Effector memory CD4-positive, alpha-beta T cell (primary cell): ENCODE measurements around the gene IKZF5.

Source experiments
- DNase-seq, 3 donors: peaks; one replicate each; pipeline ENCODE4 v3.0.0-alpha.2; 2020
- H3K27ac ChIP-seq: 2 replicates; pipeline ENCODE4 v1.7.0; 2013; ENCODE audit warnings: mild to moderate bottlenecking, low read length, moderate library complexity; ENCODE audit not compliant: insufficient read depth, poor library complexity, severe bottlenecking
- H3K27me3 ChIP-seq: replicated peaks from 2 replicates; pipeline ENCODE4 v1.7.0; 2013; ENCODE audit warnings: mild to moderate bottlenecking, low read length; ENCODE audit not compliant: insufficient read depth, control insufficient read depth, poor library complexity, severe bottlenecking
- H3K36me3 ChIP-seq: 2 replicates; pipeline ENCODE4 v1.7.0; 2013; ENCODE audit warnings: mild to moderate bottlenecking, low read length, moderate library complexity; ENCODE audit not compliant: control insufficient read depth, insufficient read depth
- H3K4me1 ChIP-seq: 2 replicates; pipeline ENCODE4 v1.7.0; 2013; ENCODE audit warnings: low read length, mild to moderate bottlenecking; ENCODE audit not compliant: control insufficient read depth, insufficient read depth, poor library complexity, severe bottlenecking
- H3K4me3 ChIP-seq: 2 replicates; pipeline ENCODE4 v1.7.0; 2013; ENCODE audit warnings: low read length, low read depth, mild to moderate bottlenecking; ENCODE audit not compliant: insufficient read depth, poor library complexity, severe bottlenecking
- H3K9me3 ChIP-seq: 2 replicates; pipeline ENCODE4 v1.7.0; 2013; ENCODE audit warnings: mild to moderate bottlenecking, low read length, moderate library complexity; ENCODE audit not compliant: control insufficient read depth

Gene IKZF5

DNA sequence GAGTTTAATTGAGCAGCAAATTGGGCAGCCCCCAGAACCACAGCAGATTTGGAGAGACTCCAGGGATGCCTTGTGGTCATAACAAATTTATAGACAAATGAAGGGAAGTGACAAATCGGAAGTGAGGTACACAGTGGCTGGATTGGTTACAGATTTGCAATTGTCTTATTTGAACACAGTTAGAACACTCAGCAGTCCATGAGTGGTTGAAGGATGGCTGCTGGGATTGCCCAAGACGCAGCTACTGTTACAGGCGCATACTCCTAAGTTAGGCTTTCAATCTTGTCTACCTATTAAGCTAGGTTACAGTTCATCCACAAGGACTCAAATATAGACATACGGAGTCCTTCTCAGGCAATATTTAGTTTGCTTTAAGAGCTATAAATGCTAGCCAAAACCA is 7.6 kb upstream of the IKZF5 start:
- H3K4me1 ChIP-seq = no peaks in the 10 kb centered on the region
- no peaks in the 10 kb centered on the region for H3K36me3 ChIP-seq
- no peak for DNase-seq
- no peaks in the 10 kb centered on the region for H3K9me3 ChIP-seq
- H3K27me3 ChIP-seq = no peaks in the 10 kb centered on the region
- H3K4me3 ChIP-seq = no peak overlapping the region
- no peak overlapping the region for H3K27ac ChIP-seq

DNA sequence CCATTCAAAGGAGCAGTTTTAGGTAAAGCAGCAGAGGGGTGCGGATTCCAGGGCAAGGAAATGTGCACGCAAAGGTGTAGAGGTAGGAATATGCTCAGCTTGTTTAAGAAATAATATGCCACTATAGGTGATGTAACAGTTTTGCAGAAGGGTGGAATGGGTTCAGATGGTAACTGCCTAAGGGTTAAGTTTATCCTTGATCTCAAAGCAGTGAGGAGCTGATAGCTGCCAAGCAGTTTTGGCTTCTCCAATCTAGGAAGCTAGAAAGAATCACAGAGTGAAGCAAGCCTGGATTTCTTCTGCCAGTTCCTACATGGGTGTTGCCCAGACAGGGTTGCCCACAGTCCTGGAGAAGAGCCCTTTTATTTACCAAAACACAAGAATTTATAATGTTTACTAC is 6.2 kb upstream of the IKZF5 start:
- Histone ChIP-seq H3K27me3 (no peaks in the 10 kb centered on the region), H3K27ac (no peak overlapping the region), H3K36me3 (no peaks in the 10 kb centered on the region), H3K4me3 (no peak overlapping the region), H3K9me3 (no peaks in the 10 kb centered on the region), H3K4me1 (no peaks in the 10 kb centered on the region)
- no peak for DNase-seq

DNA sequence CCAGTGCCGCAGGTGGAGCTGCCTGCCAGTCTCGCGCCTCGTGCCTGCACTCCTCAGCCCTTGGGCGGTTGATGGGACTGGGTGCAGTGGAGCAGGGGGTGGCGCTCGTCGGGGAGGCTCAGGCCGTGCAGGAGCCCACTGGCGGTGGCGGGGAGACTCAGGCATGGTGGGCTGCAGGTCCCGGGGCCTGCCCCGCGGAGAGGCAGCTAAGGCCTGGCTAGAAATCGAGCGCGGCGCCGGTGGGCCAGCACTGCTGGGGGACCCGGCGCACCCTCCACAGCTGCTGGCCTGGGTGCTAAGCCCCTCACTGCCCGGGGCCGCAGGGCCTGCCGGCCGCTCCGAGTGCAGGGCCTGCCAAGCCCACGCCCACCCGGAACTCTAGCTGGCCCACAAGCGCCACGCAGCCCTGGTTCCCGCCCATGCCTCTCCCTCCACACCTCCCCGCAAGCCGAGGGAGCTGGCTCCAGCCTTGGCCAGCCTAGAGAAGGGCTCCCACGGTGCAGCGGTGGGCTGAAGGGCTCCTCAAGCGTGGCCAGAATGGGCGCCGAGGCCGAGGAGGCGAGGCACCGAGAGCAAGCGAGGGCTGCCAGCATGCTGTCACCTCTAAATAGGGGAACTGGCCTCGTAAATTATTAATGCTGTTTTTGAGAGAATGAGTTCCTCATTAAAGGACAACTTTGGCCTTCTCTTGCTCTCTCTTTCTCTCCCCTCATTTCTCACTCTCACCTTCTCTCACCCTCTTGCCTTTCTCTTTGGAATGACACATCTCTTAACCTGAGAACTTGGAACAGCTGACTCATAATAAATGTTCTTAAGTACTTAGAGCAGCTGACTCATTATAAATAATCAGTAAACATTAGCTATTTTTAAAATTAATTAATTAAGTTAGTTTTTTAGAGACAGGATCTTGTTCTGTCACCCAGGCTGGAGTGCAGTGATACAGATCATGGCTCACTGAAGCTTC is 5.1 kb upstream of the IKZF5 start:
- Histone ChIP-seq H3K27me3 (no peaks in the 10 kb centered on the region), H3K27ac (no peak overlapping the region), H3K9me3 (no peaks in the 10 kb centered on the region), H3K4me1 (no peaks in the 10 kb centered on the region), H3K36me3 (no peaks in the 10 kb centered on the region), H3K4me3 (no peak overlapping the region)
- no peak for DNase-seq

DNA sequence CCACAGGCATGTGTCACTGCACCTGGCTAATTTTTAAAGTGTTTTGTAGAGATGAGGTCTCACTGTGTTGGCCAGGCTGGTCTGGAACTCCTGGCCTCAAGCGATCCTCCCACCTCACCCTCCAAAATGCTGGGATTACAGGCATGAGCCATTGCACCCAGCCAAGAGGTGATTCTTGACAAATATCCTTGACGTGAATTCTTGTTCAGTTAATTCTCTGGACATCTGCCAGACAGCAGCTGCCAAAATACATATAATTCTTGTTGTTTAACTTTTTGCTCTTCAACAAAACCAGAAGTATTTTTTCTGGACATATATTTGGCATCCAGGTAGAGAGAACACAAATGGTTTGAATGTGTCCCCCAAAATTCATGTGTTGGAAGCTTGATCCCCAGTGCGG is 3.4 kb upstream of the IKZF5 start:
- no peaks in the 10 kb centered on the region for H3K36me3 ChIP-seq
- no peaks in the 10 kb centered on the region for H3K27me3 ChIP-seq
- no peaks in the 10 kb centered on the region for H3K9me3 ChIP-seq
- H3K27ac ChIP-seq = no peak overlapping the region
- DNase-seq = no peak
- H3K4me3 ChIP-seq = no peak overlapping the region
- H3K4me1 ChIP-seq = peaks cover 4% of the 10 kb centered on the region

DNA sequence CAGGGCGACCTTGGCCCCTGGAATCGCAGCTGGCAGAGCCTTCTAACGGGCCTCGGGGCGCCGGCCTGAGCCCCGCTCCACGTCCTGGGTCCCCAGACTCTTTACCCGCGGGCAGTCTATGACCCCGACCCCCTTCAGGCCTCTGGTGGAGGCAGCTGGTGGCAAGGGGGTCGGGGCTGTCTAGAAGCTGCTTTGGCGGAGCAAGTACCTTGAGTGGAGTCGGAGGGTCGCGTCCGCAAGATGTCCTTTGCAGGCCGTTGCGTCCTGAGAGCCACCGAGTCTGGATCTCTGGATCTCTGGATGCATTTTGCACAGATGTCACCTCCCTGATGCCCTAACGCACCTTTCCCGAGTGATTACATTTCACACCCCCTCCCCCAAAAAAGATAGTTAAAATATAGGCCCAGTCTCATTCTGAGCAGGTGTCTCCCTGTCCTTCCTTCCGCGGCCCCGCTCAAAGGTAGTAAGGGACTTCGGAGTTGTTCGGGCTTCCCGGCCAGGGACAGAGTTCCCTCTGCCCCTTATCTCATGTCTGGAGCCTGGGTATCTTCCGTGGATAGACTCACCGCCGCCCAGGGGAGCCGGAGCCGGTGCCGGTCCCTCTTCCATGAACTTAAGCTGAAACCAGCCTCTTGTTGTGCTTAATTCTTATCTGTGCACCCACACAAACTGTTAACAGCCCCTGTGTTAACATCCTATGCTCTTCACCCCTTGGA is 668 bp upstream of the IKZF5 start:
- H3K4me3 ChIP-seq = peak overlapping the region; percentile 99
- peaks cover 6% of the 10 kb centered on the region for H3K4me1 ChIP-seq
- no peaks in the 10 kb centered on the region for H3K27me3 ChIP-seq
- peak overlapping the region; percentile 90 for H3K27ac ChIP-seq
- H3K36me3 ChIP-seq = no peaks in the 10 kb centered on the region
- H3K9me3 ChIP-seq = no peaks in the 10 kb centered on the region
- no peak for DNase-seq

DNA sequence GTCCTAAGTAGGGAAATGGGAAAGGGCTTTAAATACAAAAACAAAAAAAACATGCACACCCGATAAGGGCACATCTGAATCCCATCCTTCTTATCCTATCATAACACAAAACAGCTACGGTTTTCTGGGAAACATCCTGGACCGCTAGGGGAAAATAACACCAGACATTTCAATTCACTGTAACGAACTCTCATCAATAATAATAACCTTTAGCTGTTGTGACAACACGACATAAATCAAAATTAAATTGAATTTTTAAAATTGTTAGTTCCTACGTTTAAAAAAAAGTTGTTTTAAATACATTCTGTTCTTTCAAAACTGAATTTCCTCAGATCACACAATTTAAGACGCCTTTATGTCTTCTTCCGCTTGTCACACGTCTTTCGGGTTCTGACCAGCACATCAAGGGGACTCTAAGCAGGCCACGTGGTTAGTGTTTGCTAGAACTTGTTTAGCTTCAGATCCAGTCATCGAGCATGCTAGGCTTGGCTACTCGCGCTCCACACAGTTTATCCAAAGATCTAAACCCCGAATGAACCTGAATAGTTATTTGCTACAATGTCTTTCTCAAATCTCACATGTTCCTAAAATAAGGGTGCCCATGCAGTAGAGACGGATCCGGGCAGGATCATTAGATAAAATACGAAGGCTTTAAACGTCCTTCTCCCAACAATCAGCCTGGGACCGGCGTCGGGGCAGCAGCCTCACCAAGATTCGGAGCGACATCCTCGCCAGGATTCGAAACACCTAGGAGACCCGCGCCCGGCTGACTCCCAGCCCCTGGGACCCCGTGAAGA is 839 bp downstream of the IKZF5 start:
- Histone ChIP-seq H3K9me3 (no peaks in the 10 kb centered on the region), H3K27me3 (no peaks in the 10 kb centered on the region), H3K4me1 (peaks cover 6% of the 10 kb centered on the region), H3K27ac (peak overlapping the region; percentile 90), H3K36me3 (no peaks in the 10 kb centered on the region), H3K4me3 (peak overlapping the region; percentile 99)
- DNase-seq = peak; percentile 12 to 35 (median 22)

- no peaks in the 10 kb centered on the region for H3K9me3 ChIP-seq
- no peak for DNase-seq
- H3K4me3 ChIP-seq = no peak overlapping the region
- no peaks in the 10 kb centered on the region for H3K36me3 ChIP-seq
- no peak overlapping the region for H3K27ac ChIP-seq
- H3K4me1 ChIP-seq = peaks cover 6% of the 10 kb centered on the region
- H3K27me3 ChIP-seq = no peaks in the 10 kb centered on the region
Measured at GRCh38 chr10:123004298-123004697, 4.3 kb downstream of the IKZF5 start.

DNA sequence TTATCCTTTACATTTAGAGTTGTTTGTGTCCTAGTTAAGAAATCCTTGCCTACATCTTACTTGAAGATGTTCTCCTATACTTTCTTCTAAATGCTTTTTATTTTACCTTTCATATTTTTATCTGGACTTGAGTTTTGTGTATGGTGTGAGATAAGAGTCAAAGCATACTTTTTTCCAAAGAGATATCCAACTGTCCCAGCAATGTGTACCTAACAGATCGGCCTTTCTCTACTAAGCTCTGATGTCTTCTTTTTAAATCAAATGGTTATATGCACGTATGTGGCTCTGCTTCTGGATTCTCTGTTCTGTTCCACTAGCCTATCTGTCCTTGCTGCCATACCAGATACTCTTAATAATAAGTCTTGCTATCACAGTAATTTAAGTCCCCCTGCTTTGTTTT is 7.2 kb downstream of the IKZF5 start:
- Histone ChIP-seq H3K4me3 (no peak overlapping the region), H3K27ac (no peak overlapping the region), H3K4me1 (no peaks in the 10 kb centered on the region), H3K9me3 (no peaks in the 10 kb centered on the region), H3K27me3 (no peaks in the 10 kb centered on the region), H3K36me3 (peaks cover 17% of the 10 kb centered on the region)
- DNase-seq = no peak

- Histone ChIP-seq H3K27me3 (no peaks in the 10 kb centered on the region), H3K9me3 (no peaks in the 10 kb centered on the region), H3K27ac (no peak overlapping the region), H3K4me1 (no peaks in the 10 kb centered on the region), H3K36me3 (peaks cover 29% of the 10 kb centered on the region), H3K4me3 (no peak overlapping the region)
- no peak for DNase-seq
Measured at GRCh38 chr10:123000155-123000554, 8.4 kb downstream of the IKZF5 start.
